Naive thymus-derived CD8-positive, alpha-beta T cell (primary cell): ENCODE results near the gene ZNF862. TPM values are rescaled to one million over a fixed set of nuclear protein-coding genes. Genes with fewer than 3 reads are reported as not detected.
A peak's percentile ranks its signal among the peaks of the same experiment; 100 is the strongest.

Source experiments
- ATAC-seq, 2 donors: fragments of 150-1000 bp; cut with Tn5 transposase in 1 of 2; sonication (Bioruptor Pico), chemical (Tn5 transposase) in 1 of 2; 1 replicate in 1 of 2; 2 replicates in 1 of 2; pipeline ENCODE4 v1.10.0; 2021; ENCODE audit warnings: mild to moderate bottlenecking in 2 of 2, moderate library complexity in 2 of 2
- POLR2A ChIA-PET: fragments of 350-600 bp; sonication (Branson Sonifier 250); formaldehyde crosslinking; loops from one replicate; lab custom pipeline; 2021; ENCODE audit warnings: antibody characterized with exemption; lab: Charles Lee
- DNase-seq, 10 donors: peaks; one replicate each; pipeline versions ENCODE4 v3.0.0 to v3.0.0-alpha.2; 2020 to 2022
- H3K27ac Mint-ChIP-seq, 10 donors: one replicate each; pipeline ENCODE4 v1.8.0; 2020 to 2022; ENCODE audit warnings: mild to moderate bottlenecking in 10 of 10, mixed read lengths in 10 of 10, moderate library complexity in 4 of 10, inconsistent platforms in 1 of 10
- H3K27me3 Mint-ChIP-seq, 5 donors: one replicate each; pipeline ENCODE4 v1.8.0; 2021 to 2022; ENCODE audit warnings: mixed read lengths in 5 of 5
- H3K36me3 Mint-ChIP-seq, 3 donors: one replicate each; pipeline ENCODE4 v1.8.0; 2020 to 2022; ENCODE audit warnings: mixed read lengths in 3 of 3, mild to moderate bottlenecking in 2 of 3, inconsistent platforms in 1 of 3
- H3K4me1 Mint-ChIP-seq, 4 donors: one replicate each; pipeline ENCODE4 v1.8.0; 2021 to 2022; ENCODE audit warnings: mixed read lengths in 4 of 4
- H3K4me3 Mint-ChIP-seq, 10 donors: one replicate each; pipeline ENCODE4 v1.8.0; 2020 to 2022; ENCODE audit warnings: mild to moderate bottlenecking in 10 of 10, mixed read lengths in 10 of 10, moderate library complexity in 6 of 10, inconsistent platforms in 1 of 10
- H3K9me3 Mint-ChIP-seq, 9 donors: one replicate each; pipeline ENCODE4 v1.8.0; 2020 to 2022; ENCODE audit warnings: mixed read lengths in 9 of 9, mild to moderate bottlenecking in 3 of 9, inconsistent platforms in 1 of 9, moderate library complexity in 1 of 9
- polyA plus RNA-seq, 3 donors: library from polyadenylated mRNA; unstranded; fragments of 300-500 nt; fragmentation: Illumina TruSeq; gene quantifications; one replicate each; pipeline ENCODE4 v1.2.3, GENCODE V29; 2021
- total RNA-seq, 8 experiments: library from RNA in 2 of 8; stranded (reverse) in 2 of 8; gene quantifications; one replicate each; pipeline ENCODE4 v1.2.3 and lab custom pipeline; 2021 to 2026

ZNF862 gene
- total and polyA plus RNA-seq, 5 experiments from 2014 or later = 6.1 to 88.4 (median 10.6) TPM

- Mint-ChIP-seq H3K9me3 (no peaks in the 10 kb centered on the region), H3K27ac (peak overlapping the region in 2 of 10 donors; percentile 45 to 65), H3K27me3 (no peaks in the 10 kb centered on the region), H3K4me3 (no peak overlapping the region), H3K36me3 (peaks cover 0 to 24% (median 6%) of the 10 kb centered on the region in 3 donors), H3K4me1 (peaks cover 34 to 62% (median 56%) of the 10 kb centered on the region in 4 donors)
- ATAC-seq (no peak), DNase-seq (no peak)
- POLR2A ChIA-PET = interaction anchor here (10.9 kb wide), 1 partner anchor 22 kb away, joined by 241 read pairs; no protein-coding TSS in a partner anchor
Measured at GRCh38 chr7:149843566-149843965, 5.4 kb downstream of the ZNF862 start.

GRCh38 chr7:149844445-149844844 is 6.3 kb downstream of the ZNF862 start:
- Mint-ChIP-seq H3K27ac (peak overlapping the region in 1 of 10 donors; percentile 22), H3K27me3 (no peaks in the 10 kb centered on the region), H3K36me3 (peaks cover 0 to 32% (median 6%) of the 10 kb centered on the region in 3 donors), H3K9me3 (no peaks in the 10 kb centered on the region), H3K4me1 (peaks cover 28 to 60% (median 51%) of the 10 kb centered on the region in 4 donors), H3K4me3 (no peak overlapping the region)
- POLR2A ChIA-PET = interaction anchor here (10.9 kb wide), 1 partner anchor 22 kb away, joined by 241 read pairs; no protein-coding TSS in a partner anchor
- no peak for ATAC-seq
- DNase-seq = no peak

- H3K36me3 Mint-ChIP-seq = peaks cover 0 to 33% (median 6%) of the 10 kb centered on the region in 3 donors
- ATAC-seq (no peak), DNase-seq (no peak)
- H3K4me3 Mint-ChIP-seq = peak overlapping the region in 5 of 10 donors; percentile 6 to 45 (median 10)
- peaks cover 29 to 63% (median 52%) of the 10 kb centered on the region in 4 donors for H3K4me1 Mint-ChIP-seq
- peak overlapping the region in 8 of 10 donors; percentile 2 to 83 (median 32) for H3K27ac Mint-ChIP-seq
- POLR2A ChIA-PET = interaction anchor here (10.9 kb wide), 1 partner anchor 21 kb away, joined by 241 read pairs; no protein-coding TSS in a partner anchor
- H3K9me3 Mint-ChIP-seq = no peaks in the 10 kb centered on the region
- H3K27me3 Mint-ChIP-seq = no peaks in the 10 kb centered on the region
Measured at GRCh38 chr7:149845257-149845980, 7.2 kb downstream of the ZNF862 start.

GRCh38 chr7:149846021-149846420 is 7.8 kb downstream of the ZNF862 start:
- POLR2A ChIA-PET = interaction anchor here (10.9 kb wide), 1 partner anchor 20 kb away, joined by 241 read pairs; no protein-coding TSS in a partner anchor
- H3K9me3 Mint-ChIP-seq = no peaks in the 10 kb centered on the region
- DNase-seq (no peak), ATAC-seq (no peak)
- H3K4me3 Mint-ChIP-seq = peak overlapping the region in 2 of 10 donors; percentile 10 to 45
- H3K27ac Mint-ChIP-seq = peak overlapping the region in 4 of 10 donors; percentile 17 to 83 (median 34)
- H3K4me1 Mint-ChIP-seq = peaks cover 30 to 63% (median 52%) of the 10 kb centered on the region in 4 donors
- H3K27me3 Mint-ChIP-seq = no peaks in the 10 kb centered on the region
- peaks cover 0 to 36% (median 6%) of the 10 kb centered on the region in 3 donors for H3K36me3 Mint-ChIP-seq

GRCh38 chr7:149846436-149847046 is 8.4 kb downstream of the ZNF862 start:
- POLR2A ChIA-PET = interaction anchor here (10.9 kb wide), 1 partner anchor 19 kb away, joined by 241 read pairs; no protein-coding TSS in a partner anchor
- peak overlapping the region in 5 of 10 donors; percentile 17 to 83 (median 37) for H3K27ac Mint-ChIP-seq
- no peak for DNase-seq
- ATAC-seq = no peak
- no peak overlapping the region for H3K4me3 Mint-ChIP-seq
- H3K36me3 Mint-ChIP-seq = peaks cover 0 to 39% (median 6%) of the 10 kb centered on the region in 3 donors
- no peaks in the 10 kb centered on the region for H3K9me3 Mint-ChIP-seq
- peaks cover 28 to 61% (median 47%) of the 10 kb centered on the region in 4 donors for H3K4me1 Mint-ChIP-seq
- no peaks in the 10 kb centered on the region for H3K27me3 Mint-ChIP-seq

GRCh38 chr7:149849174-149849573 is 11.0 kb downstream of the ZNF862 start:
- Mint-ChIP-seq H3K4me1 (peaks cover 19 to 49% (median 37%) of the 10 kb centered on the region in 4 donors), H3K27ac (peak overlapping the region in 2 of 10 donors; percentile 1 to 11), H3K9me3 (no peaks in the 10 kb centered on the region), H3K36me3 (peaks cover 0 to 55% (median 16%) of the 10 kb centered on the region in 3 donors), H3K27me3 (no peaks in the 10 kb centered on the region), H3K4me3 (no peak overlapping the region)
- no peak for ATAC-seq
- POLR2A ChIA-PET = interaction anchor here (1.4 to 4.3 kb wide), 3 partner anchors 10 to 16 kb away, joined by 4 to 24 read pairs (median 8); partner anchors contain the start of gene ZNF862
- no peak for DNase-seq

- peaks cover 0 to 56% (median 17%) of the 10 kb centered on the region in 3 donors for H3K36me3 Mint-ChIP-seq
- peak overlapping the region in 8 of 10 donors; percentile 6 to 65 (median 49) for H3K4me3 Mint-ChIP-seq
- POLR2A ChIA-PET = interaction anchor here (0.9 to 4.3 kb wide), 7 partner anchors 10 to 32 kb away, joined by 3 to 24 read pairs (median 4); partner anchors contain the start of gene ZNF862
- ATAC-seq (no peak), DNase-seq (no peak)
- no peaks in the 10 kb centered on the region for H3K27me3 Mint-ChIP-seq
- H3K27ac Mint-ChIP-seq = peak overlapping the region in 7 of 10 donors; percentile 9 to 91 (median 70)
- no peaks in the 10 kb centered on the region for H3K9me3 Mint-ChIP-seq
- H3K4me1 Mint-ChIP-seq = peaks cover 25 to 49% (median 42%) of the 10 kb centered on the region in 4 donors
Measured at GRCh38 chr7:149850007-149850594, 11.9 kb downstream of the ZNF862 start.

- Mint-ChIP-seq H3K4me3 (no peak overlapping the region), H3K27me3 (no peaks in the 10 kb centered on the region), H3K27ac (peak overlapping the region in 1 of 10 donors; percentile 66), H3K36me3 (peaks cover 0 to 51% (median 14%) of the 10 kb centered on the region in 3 donors), H3K9me3 (no peaks in the 10 kb centered on the region), H3K4me1 (peaks cover 24 to 50% (median 43%) of the 10 kb centered on the region in 4 donors)
- DNase-seq (no peak), ATAC-seq (no peak)
- POLR2A ChIA-PET = interaction anchor here (0.9 to 4.3 kb wide), 7 partner anchors 10 to 32 kb away, joined by 3 to 24 read pairs (median 4); partner anchors contain the start of gene ZNF862
Measured at GRCh38 chr7:149850716-149851115, 12.5 kb downstream of the ZNF862 start.

- Mint-ChIP-seq H3K27ac (peak overlapping the region in 1 of 10 donors; percentile 39), H3K9me3 (no peaks in the 10 kb centered on the region), H3K4me3 (no peak overlapping the region), H3K4me1 (peaks cover 28 to 52% (median 47%) of the 10 kb centered on the region in 4 donors), H3K36me3 (peaks cover 0 to 45% (median 14%) of the 10 kb centered on the region in 3 donors), H3K27me3 (no peaks in the 10 kb centered on the region)
- no peak for ATAC-seq
- no peak for DNase-seq
- POLR2A ChIA-PET = interaction anchor here (4.3 kb wide), 1 partner anchor 12 kb away, joined by 24 read pairs; the partner anchor contains the start of gene ZNF862
Measured at GRCh38 chr7:149851449-149851848, 13.3 kb downstream of the ZNF862 start.

GRCh38 chr7:149853157-149853556 is 15.0 kb downstream of the ZNF862 start:
- H3K27ac Mint-ChIP-seq = no peak overlapping the region
- H3K36me3 Mint-ChIP-seq = peaks cover 0 to 36% (median 14%) of the 10 kb centered on the region in 3 donors
- POLR2A ChIA-PET = interaction anchor here (0.7 to 3.9 kb wide), 3 partner anchors 11 to 25 kb away, joined by 3 to 24 read pairs (median 4); no protein-coding TSS in a partner anchor
- H3K4me3 Mint-ChIP-seq = no peak overlapping the region
- no peaks in the 10 kb centered on the region for H3K27me3 Mint-ChIP-seq
- DNase-seq = no peak
- peaks cover 33 to 69% (median 57%) of the 10 kb centered on the region in 4 donors for H3K4me1 Mint-ChIP-seq
- no peaks in the 10 kb centered on the region for H3K9me3 Mint-ChIP-seq
- no peak for ATAC-seq

GRCh38 chr7:149854611-149855360 is 16.6 kb downstream of the ZNF862 start:
- DNase-seq (peak in 4 of 10 donors; percentile 31 to 70 (median 38)), ATAC-seq (peak; percentile 71 to 78)
- H3K36me3 Mint-ChIP-seq = peaks cover 0 to 25% (median 14%) of the 10 kb centered on the region in 3 donors
- peaks cover 36 to 66% (median 57%) of the 10 kb centered on the region in 4 donors for H3K4me1 Mint-ChIP-seq
- H3K27ac Mint-ChIP-seq = peak overlapping the region; percentile 47 to 84 (median 67)
- H3K27me3 Mint-ChIP-seq = no peaks in the 10 kb centered on the region
- POLR2A ChIA-PET = interaction anchor here (0.9 to 3.9 kb wide), 4 partner anchors 10 to 29 kb away, joined by 3 to 24 read pairs (median 17); partner anchors contain the start of gene ZNF862
- no peaks in the 10 kb centered on the region for H3K9me3 Mint-ChIP-seq
- H3K4me3 Mint-ChIP-seq = peak overlapping the region in 8 of 10 donors; percentile 20 to 70 (median 58)
